CD4-positive, alpha-beta T cell treated with Interleukin-2 at 100 ng/mL for 4 hours (primary cell): ENCODE measurements around the gene CDC34.

Experiments used
- DNase-seq: peaks from one replicate; pipeline ENCODE4 v3.0.0-alpha.2; 2020; ENCODE audit warnings: low spot score

The CDC34 gene

GRCh38 chr19:589693-590395, 58.3 kb downstream of the CDC34 start, which contains the start of gene HCN2:
TSS of gene HCN2 (plus strand) at chr19:589881. CDS start at chr19:589946, 65 bp downstream.
- no peak for DNase-seq

GRCh38 chr19:590396-590745, 58.8 kb downstream of the CDC34 start:
- no peak for DNase-seq

GRCh38 chr19:590750-591098, 59.2 kb downstream of the CDC34 start:
- no peak for DNase-seq

DNA sequence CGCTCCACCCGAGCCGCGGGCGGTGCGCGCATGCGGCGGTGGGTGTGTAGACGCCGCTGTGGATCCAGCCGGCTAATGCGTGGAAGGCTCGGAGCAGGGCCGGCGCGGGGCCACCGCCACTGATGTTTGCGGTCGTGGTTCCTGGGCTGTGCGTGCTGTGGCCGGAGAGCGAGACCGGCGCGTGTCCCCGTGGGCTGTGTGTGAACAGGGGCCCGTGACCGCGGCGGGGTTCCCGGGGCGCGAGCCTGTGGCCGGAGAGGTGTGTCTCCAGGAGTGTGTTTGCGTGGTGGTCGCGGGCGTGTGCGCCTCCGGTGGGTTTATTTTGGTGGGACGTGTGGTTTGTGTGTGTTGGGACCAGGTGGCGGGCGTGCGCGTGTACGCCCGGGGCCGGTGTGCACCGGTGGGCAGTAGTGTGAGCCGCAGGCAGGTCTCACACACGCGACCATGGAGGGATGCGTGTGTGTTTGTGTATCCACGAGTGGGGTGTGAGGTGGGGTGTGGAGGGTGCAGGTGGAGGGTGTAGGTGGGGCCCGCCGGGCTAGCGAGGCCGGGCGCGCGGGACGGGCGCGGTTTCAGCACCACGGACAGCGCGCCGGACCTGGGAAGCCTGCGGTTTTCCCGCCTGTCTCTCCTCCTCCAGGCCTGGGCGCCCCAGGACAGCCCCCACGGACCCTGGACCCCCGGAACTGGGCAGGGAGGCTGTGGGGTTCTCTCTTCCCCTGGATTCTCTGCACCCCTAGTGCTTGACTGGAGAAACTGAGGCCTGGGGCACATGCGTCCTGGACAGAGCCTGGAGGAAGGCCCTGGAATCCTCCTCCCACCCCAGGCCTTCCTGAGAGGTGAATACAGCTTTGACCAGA, 59.8 kb downstream of the CDC34 start:
- no peak for DNase-seq
